ENCODE measurements around the gene PMF1.

DNA sequence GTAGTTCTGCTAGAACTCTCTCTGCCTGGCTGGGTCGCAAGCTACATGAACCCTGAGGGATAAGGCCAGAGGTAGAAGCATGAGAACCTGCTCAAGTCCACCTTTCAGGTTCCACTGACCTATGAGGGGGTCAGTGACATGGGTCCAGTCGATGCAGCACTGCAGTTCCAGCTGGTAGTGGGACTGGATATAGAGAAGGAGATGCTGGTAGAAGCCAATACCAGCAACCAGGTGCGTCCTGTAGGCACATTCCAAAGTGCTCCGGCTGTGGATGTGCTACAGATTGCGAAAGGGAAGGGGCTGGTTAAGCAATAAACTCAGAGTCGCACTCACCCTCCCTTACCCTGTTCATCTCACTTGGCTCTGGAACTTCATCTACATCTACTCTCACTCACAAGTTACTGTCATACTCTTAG lies 64.2 kb downstream of the PMF1 start:
- TF ChIP-seq, protein P1, sequence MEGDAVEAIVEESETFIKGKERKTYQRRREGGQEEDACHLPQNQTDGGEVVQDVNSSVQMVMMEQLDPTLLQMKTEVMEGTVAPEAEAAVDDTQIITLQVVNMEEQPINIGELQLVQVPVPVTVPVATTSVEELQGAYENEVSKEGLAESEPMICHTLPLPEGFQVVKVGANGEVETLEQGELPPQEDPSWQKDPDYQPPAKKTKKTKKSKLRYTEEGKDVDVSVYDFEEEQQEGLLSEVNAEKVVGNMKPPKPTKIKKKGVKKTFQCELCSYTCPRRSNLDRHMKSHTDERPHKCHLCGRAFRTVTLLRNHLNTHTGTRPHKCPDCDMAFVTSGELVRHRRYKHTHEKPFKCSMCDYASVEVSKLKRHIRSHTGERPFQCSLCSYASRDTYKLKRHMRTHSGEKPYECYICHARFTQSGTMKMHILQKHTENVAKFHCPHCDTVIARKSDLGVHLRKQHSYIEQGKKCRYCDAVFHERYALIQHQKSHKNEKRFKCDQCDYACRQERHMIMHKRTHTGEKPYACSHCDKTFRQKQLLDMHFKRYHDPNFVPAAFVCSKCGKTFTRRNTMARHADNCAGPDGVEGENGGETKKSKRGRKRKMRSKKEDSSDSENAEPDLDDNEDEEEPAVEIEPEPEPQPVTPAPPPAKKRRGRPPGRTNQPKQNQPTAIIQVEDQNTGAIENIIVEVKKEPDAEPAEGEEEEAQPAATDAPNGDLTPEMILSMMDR (IDR thresholded peaks at IDR 0.05; ENCODE audit: low read depth, low read length, missing input control): no peak
- TF ChIP-seq MAX (IDR thresholded peaks at IDR 0.05): no peak
- TF ChIP-seq YY1 (IDR thresholded peaks at IDR 0.05): no peak
- TF ChIP-seq JUND (IDR thresholded peaks at IDR 0.05): peak in 1 of 2 donors; percentile 23
- TF ChIP-seq SP1 (IDR thresholded peaks at IDR 0.05): peak; percentile 1
- no peak for TF ChIP-seq REST (IDR thresholded peaks at IDR 0.05)

Measured in liver (tissue), 3 donors.